Measurements from ENCODE around the gene MOAP1. TPM values are rescaled to one million over a fixed set of nuclear protein-coding genes. Genes with fewer than 3 reads are reported as not detected.
"Not testable (repeated sequence)": the region's sequence is repeated elsewhere in the genome, so short reads cannot be mapped to it uniquely, and the experiment has no call there.

The MOAP1 gene
- polyA plus RNA-seq, 2 of the 4 experiments (the other 2 are of a cell fraction): 13.5 to 23.9 TPM

DNA sequence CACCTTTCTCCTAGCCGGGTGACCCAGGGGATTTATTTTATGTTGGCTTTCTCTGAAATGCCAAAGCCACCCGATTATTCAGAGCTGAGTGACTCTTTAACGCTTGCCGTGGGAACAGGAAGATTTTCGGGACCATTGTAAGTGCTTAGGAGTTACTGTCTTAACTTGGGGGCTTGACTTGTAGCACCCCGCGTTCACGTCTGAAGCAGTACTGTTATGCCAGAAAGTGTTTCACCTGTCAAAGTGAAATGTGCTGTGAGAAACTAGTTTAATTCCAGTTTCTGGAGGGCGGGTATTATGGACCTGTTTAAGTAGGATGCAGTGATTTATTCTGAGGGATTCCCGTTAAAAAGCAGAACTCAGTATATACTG, 638 bp upstream of the MOAP1 start:
- no peak for DNase-seq (ENCODE audit: low read depth in 1 of 2, low spot score in 1 of 2)
- TF ChIP-seq HOXB5 (CRISPR knock-in tag; IDR thresholded peaks at IDR 0.05) (0 out of 2 replicates have a peak, but pooled peaks have one; percentile 3), HES2 (IDR thresholded peaks at IDR 0.05) (no peak)
- under 1% methylated on average over 10 of the region's 10 CpGs for WGBS (ENCODE audit: missing lambda C conversion rate)
- Histone ChIP-seq H3K4me2 (peak overlapping the region; percentile 75), H3K4me3 (peak overlapping the region; percentile 92), H3K4me1 (peaks cover 7% of the 10 kb centered on the region), H3K27ac (peak overlapping the region; percentile 93 to 96), H3K9me3 (no peaks in the 10 kb centered on the region)
- CTCF ChIA-PET: interaction anchor here (0.8 to 1.8 kb wide), 4 partner anchors 8 to 34 kb away, joined by 3 to 6 read pairs (median 3); no protein-coding TSS in a partner anchor
- FAIRE-seq: no peak
- POLR2A ChIA-PET: interaction anchor here (1.0 to 1.6 kb wide), 5 partner anchors 8 to 72 kb away, joined by 4 to 25 read pairs (median 6); partner anchors contain the start of genes GON7, ITPK1 and UBR7
- 0 out of 6 replicates have a peak, but pooled peaks of 1 of the 2 experiments have one; percentile 4 for ATAC-seq

- FAIRE-seq (no peak), ATAC-seq (no peak), DNase-seq (ENCODE audit: low read depth in 1 of 2, low spot score in 1 of 2) (no peak)
- Histone ChIP-seq H3K4me1 (peaks cover 7% of the 10 kb centered on the region), H3K27ac (peak overlapping the region; percentile 93 to 96), H3K9me3 (no peaks in the 10 kb centered on the region), H3K4me3 (peak overlapping the region; percentile 92), H3K4me2 (peak overlapping the region; percentile 95)
- CTCF ChIA-PET: interaction anchor here (0.6 to 1.8 kb wide), 8 partner anchors 21 to 70 kb away, joined by 3 to 6 read pairs (median 4); partner anchors contain the start of genes GON7 and UBR7
- POLR2A ChIA-PET: interaction anchor here (1.6 kb wide), 1 partner anchor 10 kb away, joined by 8 read pairs; no protein-coding TSS in a partner anchor
- 62% methylated on average over 17 of the region's 17 CpGs for WGBS (ENCODE audit: missing lambda C conversion rate)
- TF ChIP-seq ESRRA (IDR thresholded peaks at IDR 0.05; ENCODE audit: borderline replicate concordance, low read length) (no peak), JUNB (IDR thresholded peaks at IDR 0.05) (no peak), ZNF302 (CRISPR knock-in tag; IDR thresholded peaks at IDR 0.05) (no peak), SMC3 (IDR thresholded peaks at IDR 0.05) (no peak), CHD2 (IDR thresholded peaks at IDR 0.05; ENCODE audit: low read length, partially characterized antibody) (no peak), FOXS1 (CRISPR knock-in tag; IDR thresholded peaks at IDR 0.05) (no peak), ZSCAN20 (CRISPR knock-in tag; IDR thresholded peaks at IDR 0.05) (no peak), RFX5 (IDR thresholded peaks at IDR 0.05) (no peak), KDM5A (IDR thresholded peaks at IDR 0.05) (no peak), HOXA7 (CRISPR knock-in tag; IDR thresholded peaks at IDR 0.05) (no peak), MAX (IDR thresholded peaks at IDR 0.05) (no peak)
- TF ChIP-seq, protein P1, sequence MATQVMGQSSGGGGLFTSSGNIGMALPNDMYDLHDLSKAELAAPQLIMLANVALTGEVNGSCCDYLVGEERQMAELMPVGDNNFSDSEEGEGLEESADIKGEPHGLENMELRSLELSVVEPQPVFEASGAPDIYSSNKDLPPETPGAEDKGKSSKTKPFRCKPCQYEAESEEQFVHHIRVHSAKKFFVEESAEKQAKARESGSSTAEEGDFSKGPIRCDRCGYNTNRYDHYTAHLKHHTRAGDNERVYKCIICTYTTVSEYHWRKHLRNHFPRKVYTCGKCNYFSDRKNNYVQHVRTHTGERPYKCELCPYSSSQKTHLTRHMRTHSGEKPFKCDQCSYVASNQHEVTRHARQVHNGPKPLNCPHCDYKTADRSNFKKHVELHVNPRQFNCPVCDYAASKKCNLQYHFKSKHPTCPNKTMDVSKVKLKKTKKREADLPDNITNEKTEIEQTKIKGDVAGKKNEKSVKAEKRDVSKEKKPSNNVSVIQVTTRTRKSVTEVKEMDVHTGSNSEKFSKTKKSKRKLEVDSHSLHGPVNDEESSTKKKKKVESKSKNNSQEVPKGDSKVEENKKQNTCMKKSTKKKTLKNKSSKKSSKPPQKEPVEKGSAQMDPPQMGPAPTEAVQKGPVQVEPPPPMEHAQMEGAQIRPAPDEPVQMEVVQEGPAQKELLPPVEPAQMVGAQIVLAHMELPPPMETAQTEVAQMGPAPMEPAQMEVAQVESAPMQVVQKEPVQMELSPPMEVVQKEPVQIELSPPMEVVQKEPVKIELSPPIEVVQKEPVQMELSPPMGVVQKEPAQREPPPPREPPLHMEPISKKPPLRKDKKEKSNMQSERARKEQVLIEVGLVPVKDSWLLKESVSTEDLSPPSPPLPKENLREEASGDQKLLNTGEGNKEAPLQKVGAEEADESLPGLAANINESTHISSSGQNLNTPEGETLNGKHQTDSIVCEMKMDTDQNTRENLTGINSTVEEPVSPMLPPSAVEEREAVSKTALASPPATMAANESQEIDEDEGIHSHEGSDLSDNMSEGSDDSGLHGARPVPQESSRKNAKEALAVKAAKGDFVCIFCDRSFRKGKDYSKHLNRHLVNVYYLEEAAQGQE (IDR thresholded peaks at IDR 0.05): no peak
- TF ChIP-seq, protein P2, sequence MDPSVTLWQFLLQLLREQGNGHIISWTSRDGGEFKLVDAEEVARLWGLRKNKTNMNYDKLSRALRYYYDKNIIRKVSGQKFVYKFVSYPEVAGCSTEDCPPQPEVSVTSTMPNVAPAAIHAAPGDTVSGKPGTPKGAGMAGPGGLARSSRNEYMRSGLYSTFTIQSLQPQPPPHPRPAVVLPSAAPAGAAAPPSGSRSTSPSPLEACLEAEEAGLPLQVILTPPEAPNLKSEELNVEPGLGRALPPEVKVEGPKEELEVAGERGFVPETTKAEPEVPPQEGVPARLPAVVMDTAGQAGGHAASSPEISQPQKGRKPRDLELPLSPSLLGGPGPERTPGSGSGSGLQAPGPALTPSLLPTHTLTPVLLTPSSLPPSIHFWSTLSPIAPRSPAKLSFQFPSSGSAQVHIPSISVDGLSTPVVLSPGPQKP (IDR thresholded peaks at IDR 0.05; ENCODE audit: low read depth, low read length): no peak
Observed at GRCh38 chr14:93183596-93184317, 940 bp downstream of the MOAP1 start.

- Histone ChIP-seq H3K4me1 (peaks cover 7% of the 10 kb centered on the region; the same call in 1 of the 3 replicates), H3K9me3 (no peaks in the 10 kb centered on the region), H3K4me3 (no peak overlapping the region), H3K4me2 (no peak overlapping the region), H3K27ac (no peak overlapping the region)
- FAIRE-seq (no peak), DNase-seq (ENCODE audit: low read depth in 1 of 2, low spot score in 1 of 2) (no peak), ATAC-seq (no peak)
- CTCF ChIA-PET: interaction anchor here (1.0 to 8.0 kb wide), 6 partner anchors 15 to 295 kb away, joined by 3 to 47 read pairs (median 6); no protein-coding TSS in a partner anchor
- TF ChIP-seq, protein P2 (IDR thresholded peaks at IDR 0.05; ENCODE audit: low read depth, low read length): no peak
- TF ChIP-seq HOXB5 (CRISPR knock-in tag; IDR thresholded peaks at IDR 0.05) (no peak), KDM5A (IDR thresholded peaks at IDR 0.05) (no peak), EHF (CRISPR knock-in tag; IDR thresholded peaks at IDR 0.05) (no peak), TFCP2L1 (CRISPR knock-in tag; IDR thresholded peaks at IDR 0.05) (no peak), JUN (IDR thresholded peaks at IDR 0.05) (no peak), MAZ (IDR thresholded peaks at IDR 0.05; ENCODE audit: borderline replicate concordance, low read depth, low read length) (no peak), HEYL (CRISPR knock-in tag; IDR thresholded peaks at IDR 0.05) (no peak), MAX (IDR thresholded peaks at IDR 0.05) (no peak)
- POLR2A ChIA-PET: no interaction called here
- 78% methylated on average over 6 of the region's 6 CpGs for WGBS (ENCODE audit: missing lambda C conversion rate)
Observed at GRCh38 chr14:93175492-93175891, 9.2 kb downstream of the MOAP1 start.

DNA sequence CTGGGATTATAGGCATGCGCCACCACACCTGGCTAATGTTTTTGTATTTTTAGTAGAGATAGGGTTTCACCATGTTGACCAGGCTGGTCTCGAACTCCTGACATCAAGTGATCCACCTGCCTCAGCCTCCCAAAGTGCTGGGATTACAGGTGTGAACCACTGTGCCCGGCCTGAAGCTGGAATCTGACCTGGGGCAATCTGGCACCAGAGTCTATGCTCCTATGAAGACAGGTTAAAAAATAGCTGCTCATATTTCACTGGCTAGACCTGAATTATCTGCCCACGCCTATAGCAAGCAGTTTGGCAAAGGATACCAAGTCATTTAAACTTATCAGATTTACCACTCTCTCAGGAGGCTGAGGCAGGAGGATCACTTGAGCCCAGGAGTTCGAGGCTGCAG, 10.0 kb downstream of the MOAP1 start:
- ATAC-seq; POLR2A ChIA-PET; H3K4me3 ChIP-seq; FAIRE-seq; H3K4me2 ChIP-seq; H3K4me1 ChIP-seq; DNase-seq (ENCODE audit: low read depth in 1 of 2, low spot score in 1 of 2); H3K9me3 ChIP-seq; H3K27ac ChIP-seq: not testable (repeated sequence)
- CTCF ChIA-PET: interaction anchor here (1.4 to 8.0 kb wide), 4 partner anchors 11 to 222 kb away, joined by 3 to 47 read pairs (median 6); no protein-coding TSS in a partner anchor
- 57% methylated on average over 4 of the region's 5 CpGs for WGBS (ENCODE audit: missing lambda C conversion rate)
